Fibroblast of mammary gland (primary cell): Measurements from ENCODE around the gene BRINP2.
A peak's percentile ranks its signal among the peaks of the same experiment; 100 is the strongest.

Experiments used
- DNase-seq: peaks from one replicate; pipeline ENCODE4 v3.0.0-alpha.2; 2010; ENCODE audit warnings: low read depth
- H3K4me3 ChIP-seq: 2 replicates; pipeline ENCODE4 v1.5.1; 2011; ENCODE audit warnings: low read depth, mild to moderate bottlenecking, low read length, moderate library complexity; ENCODE audit not compliant: control insufficient read depth
- CTCF ChIP-seq: conservative IDR thresholded peaks from 2 replicates; pipeline ENCODE4 v1.5.1; 2011; ENCODE audit warnings: low read depth, low read length, inconsistent platforms; ENCODE audit not compliant: control insufficient read depth, insufficient read depth

BRINP2 gene

GRCh38 chr1:177142791-177143271 lies 27.9 kb upstream of the BRINP2 start:
- no peak for DNase-seq
- H3K4me3 ChIP-seq, result no peak overlapping the region
- TF ChIP-seq CTCF, result no peak

GRCh38 chr1:177145106-177146070 lies 25.4 kb upstream of the BRINP2 start:
- DNase-seq, result no peak
- no peak overlapping the region for H3K4me3 ChIP-seq
- no peak for TF ChIP-seq CTCF

GRCh38 chr1:177146499-177146898 lies 24.3 kb upstream of the BRINP2 start:
- DNase-seq, result no peak
- no peak for TF ChIP-seq CTCF
- H3K4me3 ChIP-seq, result no peak overlapping the region

- DNase-seq, result no peak
- H3K4me3 ChIP-seq, result no peak overlapping the region
- no peak for TF ChIP-seq CTCF
These were observed 8.5 kb upstream of the BRINP2 start for GRCh38 chr1:177162243-177162642.

GRCh38 chr1:177163844-177164379 lies 6.8 kb upstream of the BRINP2 start:
- peak overlapping the region; percentile 41 for H3K4me3 ChIP-seq
- no peak for TF ChIP-seq CTCF
- DNase-seq, result no peak

GRCh38 chr1:177164380-177165068 lies 6.2 kb upstream of the BRINP2 start, which contains the start of gene ASTN1:
Gene ASTN1, minus strand, starts transcription at chr1:177164712. Its CDS starts 36 bp downstream, at chr1:177164676.
- H3K4me3 ChIP-seq, result peak within 1 kb of the TSS; percentile 41
- DNase-seq, result no peak
- no peak for TF ChIP-seq CTCF
